GM19372 (cell line): ENCODE results near the gene ERFL.
A peak's percentile ranks its signal among the peaks of the same experiment; 100 is the strongest.

Source experiments
- ATAC-seq: cut with Tn5 transposase; IDR thresholded peaks from one replicate; pipeline ENCODE4 v1.9.1; 2021; ENCODE audit warnings: mild to moderate bottlenecking, low read depth, moderate library complexity; ENCODE audit not compliant: unreplicated experiment

ERFL gene

GRCh38 chr19:41861116-41861768 is 67.0 kb downstream of the ERFL start:
- no peak for ATAC-seq

- no peak for ATAC-seq
Measured at GRCh38 chr19:41860419-41861115, 67.7 kb downstream of the ERFL start.

- ATAC-seq = peak; percentile 75
Measured at GRCh38 chr19:41859618-41860418, 68.4 kb downstream of the ERFL start, which contains the start of gene RPS19. RPS19 (plus strand) TSS chr19:41860255; CDS start chr19:41860775, 520 bp downstream.

- no peak for ATAC-seq
Measured at GRCh38 chr19:41859213-41859617, 69.0 kb downstream of the ERFL start.
